ENCODE measurements around the gene CIAO1. TPM values are rescaled to one million over a fixed set of nuclear protein-coding genes. Genes with fewer than 3 reads are reported as not detected.

Gene CIAO1
- total RNA-seq, 1 experiment from 2014 or later, result 82.8 TPM

DNA sequence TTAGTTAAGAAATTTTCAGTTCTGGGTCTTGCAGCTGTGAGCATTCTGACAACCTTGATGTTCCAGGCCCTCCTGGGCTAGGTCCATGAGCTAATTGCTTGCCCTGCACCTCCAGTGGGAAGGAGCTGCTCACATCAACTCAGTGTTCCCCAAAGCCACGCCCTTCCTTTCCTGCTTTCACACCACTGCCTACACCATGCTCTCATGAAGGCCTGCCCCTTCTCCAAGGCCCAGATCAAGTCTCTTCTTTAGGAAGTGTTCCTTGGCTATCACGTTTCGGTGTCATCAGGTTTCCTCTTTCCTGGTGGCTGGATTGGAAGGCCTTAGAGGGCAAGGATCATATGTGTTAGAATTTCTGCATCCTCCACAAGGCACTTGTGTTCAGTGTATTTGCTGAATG lies 19.0 kb upstream of the CIAO1 start:
- Mint-ChIP-seq H3K36me3 (peaks cover 2% of the 10 kb centered on the region), H3K27ac (no peak overlapping the region), H3K27me3 (ENCODE audit: low read depth) (no peaks in the 10 kb centered on the region), H3K4me1 (no peaks in the 10 kb centered on the region; the same call in 1 of the 2 replicates), H3K4me3 (no peak overlapping the region), H3K9me3 (no peaks in the 10 kb centered on the region)
- ChIA-PET CTCF (interaction anchor here (1.0 to 1.4 kb wide), 4 partner anchors 13 to 108 kb away, joined by 3 to 6 read pairs (median 3); no protein-coding TSS in a partner anchor), POLR2A (interaction anchor here (1.0 to 1.2 kb wide), 2 partner anchors 39 to 45 kb away, joined by 3 to 5 read pairs; no protein-coding TSS in a partner anchor)
- DNase-seq (ENCODE audit: low spot score) (no peak), ATAC-seq (peak; percentile 34; the same call in 1 of the 2 replicates)
- TF ChIP-seq, protein P1, sequence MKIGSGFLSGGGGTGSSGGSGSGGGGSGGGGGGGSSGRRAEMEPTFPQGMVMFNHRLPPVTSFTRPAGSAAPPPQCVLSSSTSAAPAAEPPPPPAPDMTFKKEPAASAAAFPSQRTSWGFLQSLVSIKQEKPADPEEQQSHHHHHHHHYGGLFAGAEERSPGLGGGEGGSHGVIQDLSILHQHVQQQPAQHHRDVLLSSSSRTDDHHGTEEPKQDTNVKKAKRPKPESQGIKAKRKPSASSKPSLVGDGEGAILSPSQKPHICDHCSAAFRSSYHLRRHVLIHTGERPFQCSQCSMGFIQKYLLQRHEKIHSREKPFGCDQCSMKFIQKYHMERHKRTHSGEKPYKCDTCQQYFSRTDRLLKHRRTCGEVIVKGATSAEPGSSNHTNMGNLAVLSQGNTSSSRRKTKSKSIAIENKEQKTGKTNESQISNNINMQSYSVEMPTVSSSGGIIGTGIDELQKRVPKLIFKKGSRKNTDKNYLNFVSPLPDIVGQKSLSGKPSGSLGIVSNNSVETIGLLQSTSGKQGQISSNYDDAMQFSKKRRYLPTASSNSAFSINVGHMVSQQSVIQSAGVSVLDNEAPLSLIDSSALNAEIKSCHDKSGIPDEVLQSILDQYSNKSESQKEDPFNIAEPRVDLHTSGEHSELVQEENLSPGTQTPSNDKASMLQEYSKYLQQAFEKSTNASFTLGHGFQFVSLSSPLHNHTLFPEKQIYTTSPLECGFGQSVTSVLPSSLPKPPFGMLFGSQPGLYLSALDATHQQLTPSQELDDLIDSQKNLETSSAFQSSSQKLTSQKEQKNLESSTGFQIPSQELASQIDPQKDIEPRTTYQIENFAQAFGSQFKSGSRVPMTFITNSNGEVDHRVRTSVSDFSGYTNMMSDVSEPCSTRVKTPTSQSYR (CRISPR knock-in tag; IDR thresholded peaks at IDR 0.05), result no peak
- TF ChIP-seq, protein P2, sequence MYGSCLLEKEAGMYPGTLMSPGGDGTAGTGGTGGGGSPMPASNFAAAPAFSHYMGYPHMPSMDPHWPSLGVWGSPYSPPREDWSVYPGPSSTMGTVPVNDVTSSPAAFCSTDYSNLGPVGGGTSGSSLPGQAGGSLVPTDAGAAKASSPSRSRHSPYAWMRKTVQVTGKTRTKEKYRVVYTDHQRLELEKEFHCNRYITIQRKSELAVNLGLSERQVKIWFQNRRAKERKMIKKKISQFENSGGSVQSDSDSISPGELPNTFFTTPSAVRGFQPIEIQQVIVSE (CRISPR knock-in tag; IDR thresholded peaks at IDR 0.05; ENCODE audit: borderline replicate concordance), result no peak
- TF ChIP-seq ETV6 (CRISPR knock-in tag; IDR thresholded peaks at IDR 0.05) (no peak), ZNF671 (CRISPR knock-in tag; IDR thresholded peaks at IDR 0.05) (no peak), TP53 (CRISPR knock-in tag; IDR thresholded peaks at IDR 0.05) (no peak), NR2C2 (CRISPR knock-in tag; IDR thresholded peaks at IDR 0.05) (no peak), GRHL2 (CRISPR knock-in tag; IDR thresholded peaks at IDR 0.05; ENCODE audit: insufficient replicate concordance, severe bottlenecking) (no peak), ZNF396 (CRISPR knock-in tag; IDR thresholded peaks at IDR 0.05; ENCODE audit: borderline replicate concordance) (no peak)
- TF ChIP-seq, protein P3, sequence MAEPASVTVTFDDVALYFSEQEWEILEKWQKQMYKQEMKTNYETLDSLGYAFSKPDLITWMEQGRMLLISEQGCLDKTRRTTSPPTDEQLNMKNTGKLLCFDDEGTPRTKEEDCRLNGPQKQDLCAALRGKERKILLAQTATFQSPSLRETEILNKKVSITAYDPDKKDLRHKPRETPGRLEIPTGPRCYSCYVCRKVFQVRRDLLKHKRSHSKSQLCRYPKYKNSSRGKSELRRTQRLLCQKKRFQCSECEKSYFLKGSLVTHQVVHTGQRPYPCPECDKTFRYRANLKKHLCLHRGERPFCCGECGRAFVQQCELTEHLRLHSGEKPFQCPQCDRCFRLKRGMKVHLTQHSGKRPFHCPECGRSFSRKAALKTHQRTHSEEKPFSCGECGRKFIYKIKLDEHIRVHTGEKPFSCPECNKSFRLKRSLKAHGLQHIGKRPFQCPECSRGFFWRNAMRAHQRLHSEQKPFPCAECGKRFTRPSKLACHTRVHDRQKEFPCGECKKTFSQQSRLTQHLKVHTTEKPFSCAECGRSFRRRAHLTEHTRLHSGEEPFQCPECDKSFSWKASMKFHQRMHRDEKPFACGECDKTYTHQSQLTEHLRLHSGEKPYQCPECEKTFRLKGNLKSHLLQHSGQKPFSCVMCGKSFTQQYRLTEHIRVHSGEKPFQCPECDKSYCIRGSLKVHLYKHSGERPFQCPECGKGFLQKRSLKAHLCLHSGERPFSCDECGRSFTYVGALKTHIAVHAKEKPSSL (CRISPR knock-in tag; conservative IDR thresholded peaks at IDR 0.05), result no peak
- TF ChIP-seq, protein P4, sequence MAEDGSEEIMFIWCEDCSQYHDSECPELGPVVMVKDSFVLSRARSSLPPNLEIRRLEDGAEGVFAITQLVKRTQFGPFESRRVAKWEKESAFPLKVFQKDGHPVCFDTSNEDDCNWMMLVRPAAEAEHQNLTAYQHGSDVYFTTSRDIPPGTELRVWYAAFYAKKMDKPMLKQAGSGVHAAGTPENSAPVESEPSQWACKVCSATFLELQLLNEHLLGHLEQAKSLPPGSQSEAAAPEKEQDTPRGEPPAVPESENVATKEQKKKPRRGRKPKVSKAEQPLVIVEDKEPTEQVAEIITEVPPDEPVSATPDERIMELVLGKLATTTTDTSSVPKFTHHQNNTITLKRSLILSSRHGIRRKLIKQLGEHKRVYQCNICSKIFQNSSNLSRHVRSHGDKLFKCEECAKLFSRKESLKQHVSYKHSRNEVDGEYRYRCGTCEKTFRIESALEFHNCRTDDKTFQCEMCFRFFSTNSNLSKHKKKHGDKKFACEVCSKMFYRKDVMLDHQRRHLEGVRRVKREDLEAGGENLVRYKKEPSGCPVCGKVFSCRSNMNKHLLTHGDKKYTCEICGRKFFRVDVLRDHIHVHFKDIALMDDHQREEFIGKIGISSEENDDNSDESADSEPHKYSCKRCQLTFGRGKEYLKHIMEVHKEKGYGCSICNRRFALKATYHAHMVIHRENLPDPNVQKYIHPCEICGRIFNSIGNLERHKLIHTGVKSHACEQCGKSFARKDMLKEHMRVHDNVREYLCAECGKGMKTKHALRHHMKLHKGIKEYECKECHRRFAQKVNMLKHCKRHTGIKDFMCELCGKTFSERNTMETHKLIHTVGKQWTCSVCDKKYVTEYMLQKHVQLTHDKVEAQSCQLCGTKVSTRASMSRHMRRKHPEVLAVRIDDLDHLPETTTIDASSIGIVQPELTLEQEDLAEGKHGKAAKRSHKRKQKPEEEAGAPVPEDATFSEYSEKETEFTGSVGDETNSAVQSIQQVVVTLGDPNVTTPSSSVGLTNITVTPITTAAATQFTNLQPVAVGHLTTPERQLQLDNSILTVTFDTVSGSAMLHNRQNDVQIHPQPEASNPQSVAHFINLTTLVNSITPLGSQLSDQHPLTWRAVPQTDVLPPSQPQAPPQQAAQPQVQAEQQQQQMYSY (CRISPR knock-in tag; IDR thresholded peaks at IDR 0.05), result no peak
- TF ChIP-seq, protein P5, sequence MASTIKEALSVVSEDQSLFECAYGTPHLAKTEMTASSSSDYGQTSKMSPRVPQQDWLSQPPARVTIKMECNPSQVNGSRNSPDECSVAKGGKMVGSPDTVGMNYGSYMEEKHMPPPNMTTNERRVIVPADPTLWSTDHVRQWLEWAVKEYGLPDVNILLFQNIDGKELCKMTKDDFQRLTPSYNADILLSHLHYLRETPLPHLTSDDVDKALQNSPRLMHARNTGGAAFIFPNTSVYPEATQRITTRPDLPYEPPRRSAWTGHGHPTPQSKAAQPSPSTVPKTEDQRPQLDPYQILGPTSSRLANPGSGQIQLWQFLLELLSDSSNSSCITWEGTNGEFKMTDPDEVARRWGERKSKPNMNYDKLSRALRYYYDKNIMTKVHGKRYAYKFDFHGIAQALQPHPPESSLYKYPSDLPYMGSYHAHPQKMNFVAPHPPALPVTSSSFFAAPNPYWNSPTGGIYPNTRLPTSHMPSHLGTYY (CRISPR knock-in tag; IDR thresholded peaks at IDR 0.05), result no peak
- TF ChIP-seq, protein P6, sequence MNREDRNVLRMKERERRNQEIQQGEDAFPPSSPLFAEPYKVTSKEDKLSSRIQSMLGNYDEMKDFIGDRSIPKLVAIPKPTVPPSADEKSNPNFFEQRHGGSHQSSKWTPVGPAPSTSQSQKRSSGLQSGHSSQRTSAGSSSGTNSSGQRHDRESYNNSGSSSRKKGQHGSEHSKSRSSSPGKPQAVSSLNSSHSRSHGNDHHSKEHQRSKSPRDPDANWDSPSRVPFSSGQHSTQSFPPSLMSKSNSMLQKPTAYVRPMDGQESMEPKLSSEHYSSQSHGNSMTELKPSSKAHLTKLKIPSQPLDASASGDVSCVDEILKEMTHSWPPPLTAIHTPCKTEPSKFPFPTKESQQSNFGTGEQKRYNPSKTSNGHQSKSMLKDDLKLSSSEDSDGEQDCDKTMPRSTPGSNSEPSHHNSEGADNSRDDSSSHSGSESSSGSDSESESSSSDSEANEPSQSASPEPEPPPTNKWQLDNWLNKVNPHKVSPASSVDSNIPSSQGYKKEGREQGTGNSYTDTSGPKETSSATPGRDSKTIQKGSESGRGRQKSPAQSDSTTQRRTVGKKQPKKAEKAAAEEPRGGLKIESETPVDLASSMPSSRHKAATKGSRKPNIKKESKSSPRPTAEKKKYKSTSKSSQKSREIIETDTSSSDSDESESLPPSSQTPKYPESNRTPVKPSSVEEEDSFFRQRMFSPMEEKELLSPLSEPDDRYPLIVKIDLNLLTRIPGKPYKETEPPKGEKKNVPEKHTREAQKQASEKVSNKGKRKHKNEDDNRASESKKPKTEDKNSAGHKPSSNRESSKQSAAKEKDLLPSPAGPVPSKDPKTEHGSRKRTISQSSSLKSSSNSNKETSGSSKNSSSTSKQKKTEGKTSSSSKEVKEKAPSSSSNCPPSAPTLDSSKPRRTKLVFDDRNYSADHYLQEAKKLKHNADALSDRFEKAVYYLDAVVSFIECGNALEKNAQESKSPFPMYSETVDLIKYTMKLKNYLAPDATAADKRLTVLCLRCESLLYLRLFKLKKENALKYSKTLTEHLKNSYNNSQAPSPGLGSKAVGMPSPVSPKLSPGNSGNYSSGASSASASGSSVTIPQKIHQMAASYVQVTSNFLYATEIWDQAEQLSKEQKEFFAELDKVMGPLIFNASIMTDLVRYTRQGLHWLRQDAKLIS (CRISPR knock-in tag; IDR thresholded peaks at IDR 0.05; ENCODE audit: borderline replicate concordance), result no peak

Measured in WTC11 (cell line).